Keratinocyte (primary cell): ENCODE results near the gene FGF11. TPM values are rescaled to one million over a fixed set of nuclear protein-coding genes. Genes with fewer than 3 reads are reported as not detected.
"Not testable (repeated sequence)": the region's sequence is repeated elsewhere in the genome, so short reads cannot be mapped to it uniquely, and the experiment has no call there.

Experiments
- DNase-seq: peaks from one replicate; pipeline ENCODE4 v3.0.0-alpha.2; 2011; ENCODE audit warnings: low read depth, missing footprints, low spot score
- FAIRE-seq: peaks from 2 replicates; lab custom pipeline; 2011; peaks lifted over from hg19 to GRCh38; lab: Jason Lieb, UNC
- H2AFZ ChIP-seq: 2 replicates; pipeline ENCODE4 v1.6.0; 2012; ENCODE audit warnings: low read length, control low read depth, inconsistent platforms; ENCODE audit not compliant: control insufficient read depth
- H3K27ac ChIP-seq: 2 replicates; pipeline ENCODE4 v1.5.1; 2011; ENCODE audit warnings: low read length; ENCODE audit not compliant: control insufficient read depth, insufficient read depth
- H3K27me3 ChIP-seq: 3 replicates; pipeline ENCODE4 v1.6.0; 2011; ENCODE audit warnings: low read length; ENCODE audit not compliant: control insufficient read depth, insufficient read depth; ENCODE audit errors: extremely low read depth
- H3K36me3 ChIP-seq, 2 experiments: 2 replicates in 1 of 2; 3 replicates in 1 of 2; pipeline ENCODE4 v1.5.1; 2011; ENCODE audit warnings: low read length in 2 of 2, mild to moderate bottlenecking in 1 of 2; ENCODE audit not compliant: control insufficient read depth in 2 of 2, insufficient read depth in 2 of 2; ENCODE audit errors: extremely low read depth in 1 of 2
- H3K4me1 ChIP-seq: 3 replicates; pipeline ENCODE4 v1.5.1; 2011; ENCODE audit warnings: low read length; ENCODE audit not compliant: control insufficient read depth, insufficient read depth; ENCODE audit errors: extremely low read depth
- H3K4me2 ChIP-seq: 3 replicates; pipeline ENCODE4 v1.6.0; 2011; ENCODE audit warnings: low read depth, low read length; ENCODE audit not compliant: control insufficient read depth, insufficient read depth; ENCODE audit errors: extremely low read depth
- H3K4me3 ChIP-seq, 3 experiments: fragments of 200-600 bp in 1 of 3; sonication (generic) in 1 of 3; 2 replicates in 2 of 3; 3 replicates in 1 of 3; pipeline ENCODE4 v1.5.1; 2011 to 2016; ENCODE audit warnings: low read length in 3 of 3, mild to moderate bottlenecking in 3 of 3, control low read depth in 2 of 3, inconsistent platforms in 1 of 3, low read depth in 1 of 3, mixed read lengths in 1 of 3, mixed run types in 1 of 3, moderate library complexity in 1 of 3; ENCODE audit not compliant: control insufficient read depth in 2 of 3, insufficient read depth in 2 of 3; ENCODE audit errors: extremely low read depth in 1 of 3
- H3K79me2 ChIP-seq: 2 replicates; pipeline ENCODE4 v1.6.0; 2012; ENCODE audit warnings: low read length; ENCODE audit not compliant: control insufficient read depth, insufficient read depth
- H3K9ac ChIP-seq: 3 replicates; pipeline ENCODE4 v1.6.0; 2011; ENCODE audit warnings: low read length; ENCODE audit not compliant: control insufficient read depth, insufficient read depth; ENCODE audit errors: extremely low read depth
- H3K9me1 ChIP-seq: 3 replicates; pipeline ENCODE4 v1.6.0; 2011; ENCODE audit warnings: low read length; ENCODE audit not compliant: control insufficient read depth, insufficient read depth; ENCODE audit errors: extremely low read depth
- H3K9me3 ChIP-seq: 2 replicates; pipeline ENCODE4 v1.5.1; 2012; ENCODE audit warnings: low read depth, low read length; ENCODE audit not compliant: control insufficient read depth
- H4K20me1 ChIP-seq: 3 replicates; pipeline ENCODE4 v1.6.0; 2011; ENCODE audit warnings: low read length; ENCODE audit not compliant: control insufficient read depth, insufficient read depth; ENCODE audit errors: extremely low read depth
- EZH2 ChIP-seq: IDR thresholded peaks from one replicate; pipeline ENCODE4 v1.6.1; 2012; ENCODE audit warnings: inconsistent platforms, mild to moderate bottlenecking, low read length, moderate library complexity
- dilution Hi-C: fragments of 300-500 bp; cut with MboI; formaldehyde crosslinking; loops from one replicate; pipeline ENCODE4 v1.7.0; 2020; ENCODE audit warnings: low sequenced_read_pairs; ENCODE audit not compliant: extremely low pct_ligation_motif_present
- polyA plus RNA-seq, 5 experiments: library from polyadenylated mRNA; depleted of rRNA in 3 of 5; stranded (reverse) in 3 of 5; stranded (forward) in 1 of 5; unstranded in 1 of 5; fragments of >200 nt; gene quantifications; 1 replicate in 1 of 5; 2 replicates in 3 of 5; 3 replicates in 1 of 5; pipeline versions ENCODE4 v1.2.1 to v1.2.3, GENCODE V29; 2011 to 2012; ENCODE audit warnings: missing spikeins in 2 of 5, low read depth in 1 of 5, low replicate concordance in 1 of 5
- TF ChIP-seq, protein P1 (sequence below), 3 experiments: IDR thresholded peaks in 1 of 3; conservative IDR thresholded peaks in 1 of 3; optimal IDR thresholded peaks in 1 of 3; 2 replicates in 2 of 3; 3 replicates in 1 of 3; pipeline versions ENCODE3 to v1.5.1; 2011; ENCODE audit warnings: low read length in 3 of 3, mild to moderate bottlenecking in 3 of 3, moderate library complexity in 2 of 3, control low read depth in 1 of 3, inconsistent platforms in 1 of 3; ENCODE audit not compliant: insufficient read depth in 2 of 3; ENCODE audit errors: extremely low read depth in 1 of 3

The FGF11 gene
- polyA plus RNA-seq, 1 donor (not counting 4 experiments of a cell fraction or from before 2014, with no cell fraction given) = 30.4 TPM

DNA sequence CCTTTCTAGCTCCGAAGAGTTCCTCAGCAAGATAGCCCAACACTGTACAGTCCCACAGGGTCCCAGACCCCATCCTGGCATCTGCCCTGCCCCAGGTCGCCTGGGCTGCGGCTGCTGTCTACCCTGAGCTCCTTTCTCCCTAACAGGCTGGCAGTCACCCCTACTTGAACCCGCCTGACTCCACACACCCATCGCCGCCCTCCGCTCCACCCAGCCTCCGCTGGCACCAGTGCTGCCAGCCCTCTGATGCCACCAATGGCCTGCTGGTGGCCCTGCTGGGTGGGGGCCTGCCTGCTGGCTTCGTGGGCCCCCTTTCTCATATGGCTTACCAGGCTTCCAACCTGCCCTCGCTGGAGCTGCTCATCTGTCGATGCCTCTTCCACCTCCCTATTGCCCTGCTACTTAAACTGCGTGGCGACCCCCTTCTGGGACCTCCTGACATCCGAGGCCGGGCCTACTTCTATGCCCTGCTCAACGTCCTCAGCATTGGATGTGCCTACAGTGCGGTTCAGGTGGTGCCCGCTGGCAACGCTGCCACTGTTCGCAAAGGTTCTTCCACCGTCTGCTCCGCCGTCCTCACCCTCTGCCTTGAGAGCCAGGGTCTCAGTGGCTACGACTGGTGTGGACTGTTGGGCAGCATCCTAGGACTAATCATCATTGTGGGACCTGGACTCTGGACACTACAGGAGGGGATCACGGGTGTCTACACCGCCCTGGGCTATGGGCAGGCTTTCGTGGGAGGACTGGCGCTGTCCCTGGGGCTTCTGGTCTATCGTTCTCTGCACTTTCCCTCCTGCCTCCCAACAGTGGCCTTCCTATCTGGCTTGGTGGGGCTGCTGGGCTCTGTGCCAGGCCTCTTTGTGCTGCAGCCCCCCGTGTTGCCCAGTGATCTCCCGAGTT is 42.8 kb downstream of the FGF11 start:
- H3K27me3 ChIP-seq, H3K4me2 ChIP-seq, DNase-seq, dilution Hi-C loops, H2AFZ ChIP-seq, H3K9me1 ChIP-seq, H3K9ac ChIP-seq, H3K27ac ChIP-seq, H3K4me3 ChIP-seq, FAIRE-seq, H3K36me3 ChIP-seq, H4K20me1 ChIP-seq, H3K9me3 ChIP-seq: not testable (repeated sequence)
- Histone ChIP-seq H3K4me1 (peaks cover 34% of the 10 kb centered on the region), H3K79me2 (peaks cover 49% of the 10 kb centered on the region)

DNA sequence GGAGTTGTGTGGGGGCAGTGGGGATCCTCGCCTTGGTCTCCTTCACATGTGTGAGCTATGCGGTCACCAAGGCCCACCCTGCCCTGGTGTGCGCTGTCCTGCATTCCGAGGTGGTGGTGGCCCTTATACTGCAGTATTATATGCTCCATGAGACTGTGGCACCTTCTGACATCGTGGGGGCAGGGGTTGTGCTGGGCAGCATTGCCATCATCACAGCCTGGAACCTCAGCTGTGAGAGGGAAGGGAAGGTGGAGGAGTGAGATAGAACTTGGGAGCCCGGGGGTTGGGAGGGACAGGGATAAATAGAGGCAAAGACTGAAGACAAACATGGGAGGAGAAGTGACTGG is 43.4 kb downstream of the FGF11 start:
- H3K4me2 ChIP-seq = peak overlapping the region; percentile 91
- H3K27me3 ChIP-seq, FAIRE-seq, H3K27ac ChIP-seq, H3K9me1 ChIP-seq, H2AFZ ChIP-seq, H3K9me3 ChIP-seq, H4K20me1 ChIP-seq, H3K4me3 ChIP-seq, H3K36me3 ChIP-seq, dilution Hi-C loops, DNase-seq: not testable (repeated sequence)
- H3K9ac ChIP-seq = peak overlapping the region; percentile 98
- peaks cover 49% of the 10 kb centered on the region for H3K79me2 ChIP-seq
- peaks cover 32% of the 10 kb centered on the region for H3K4me1 ChIP-seq

DNA sequence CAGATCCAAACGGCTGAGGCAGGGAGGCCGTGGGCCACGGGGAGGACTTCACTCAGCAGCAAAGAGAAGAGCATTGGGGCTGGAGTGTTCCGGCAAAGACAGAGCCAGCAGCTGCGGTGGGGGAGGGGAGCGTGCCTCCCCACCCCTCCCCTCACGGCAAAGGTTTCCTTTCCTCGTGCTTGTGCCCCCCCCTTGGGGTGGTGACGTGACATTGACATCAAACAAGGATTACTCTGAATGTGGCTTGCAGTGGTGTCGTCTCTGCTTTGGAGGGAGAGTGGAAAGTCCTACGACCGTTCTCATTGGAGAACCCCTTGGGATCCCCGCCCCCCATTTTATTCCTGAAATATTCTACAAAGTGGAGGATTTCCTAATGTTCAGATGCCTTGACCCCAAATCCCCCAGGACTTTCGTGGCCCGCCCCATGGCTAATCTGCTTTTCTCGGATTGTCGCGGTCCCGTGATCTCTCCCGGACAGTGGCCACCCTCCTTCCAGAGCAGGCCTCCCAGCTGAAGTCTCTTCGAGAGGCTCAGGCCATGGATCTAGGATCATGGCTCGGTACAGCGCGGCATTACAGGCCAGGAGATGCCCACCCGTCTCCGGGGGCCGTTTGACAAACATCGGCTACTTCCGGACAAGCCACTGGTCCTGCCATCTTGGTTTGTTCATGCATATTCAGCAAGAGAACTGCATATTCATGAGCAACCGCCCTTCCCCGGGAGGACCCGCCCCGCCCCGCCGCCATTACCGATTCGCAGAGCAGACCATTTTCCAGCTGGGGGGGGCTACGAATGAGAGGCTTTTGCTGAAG is 44.1 kb downstream of the FGF11 start:
- dilution Hi-C loops = no loop called here
- H3K27me3 ChIP-seq = no peaks in the 10 kb centered on the region
- H3K27ac ChIP-seq = peak overlapping the region; percentile 98
- no peaks in the 10 kb centered on the region for H3K9me1 ChIP-seq
- no peaks in the 10 kb centered on the region for H3K9me3 ChIP-seq
- peaks cover 49% of the 10 kb centered on the region for H3K79me2 ChIP-seq
- H3K4me3 ChIP-seq = peak overlapping the region; percentile 77 to 91 (median 90)
- DNase-seq (no peak), FAIRE-seq (peak; percentile 20)
- H3K4me1 ChIP-seq = peaks cover 28% of the 10 kb centered on the region
- H3K9ac ChIP-seq = peak overlapping the region; percentile 98
- H2AFZ ChIP-seq = peak overlapping the region; percentile 93
- H3K36me3 ChIP-seq = peaks cover 0 to 1% of the 10 kb centered on the region in 2 experiments
- H4K20me1 ChIP-seq = peaks cover 5% of the 10 kb centered on the region
- H3K4me2 ChIP-seq = peak overlapping the region; percentile 91
- TF ChIP-seq, protein P1, sequence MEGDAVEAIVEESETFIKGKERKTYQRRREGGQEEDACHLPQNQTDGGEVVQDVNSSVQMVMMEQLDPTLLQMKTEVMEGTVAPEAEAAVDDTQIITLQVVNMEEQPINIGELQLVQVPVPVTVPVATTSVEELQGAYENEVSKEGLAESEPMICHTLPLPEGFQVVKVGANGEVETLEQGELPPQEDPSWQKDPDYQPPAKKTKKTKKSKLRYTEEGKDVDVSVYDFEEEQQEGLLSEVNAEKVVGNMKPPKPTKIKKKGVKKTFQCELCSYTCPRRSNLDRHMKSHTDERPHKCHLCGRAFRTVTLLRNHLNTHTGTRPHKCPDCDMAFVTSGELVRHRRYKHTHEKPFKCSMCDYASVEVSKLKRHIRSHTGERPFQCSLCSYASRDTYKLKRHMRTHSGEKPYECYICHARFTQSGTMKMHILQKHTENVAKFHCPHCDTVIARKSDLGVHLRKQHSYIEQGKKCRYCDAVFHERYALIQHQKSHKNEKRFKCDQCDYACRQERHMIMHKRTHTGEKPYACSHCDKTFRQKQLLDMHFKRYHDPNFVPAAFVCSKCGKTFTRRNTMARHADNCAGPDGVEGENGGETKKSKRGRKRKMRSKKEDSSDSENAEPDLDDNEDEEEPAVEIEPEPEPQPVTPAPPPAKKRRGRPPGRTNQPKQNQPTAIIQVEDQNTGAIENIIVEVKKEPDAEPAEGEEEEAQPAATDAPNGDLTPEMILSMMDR (optimal IDR thresholded peaks at IDR 0.05 in 1 of 3, IDR thresholded peaks at IDR 0.05 in 1 of 3, conservative IDR thresholded peaks at IDR 0.05 in 1 of 3; ENCODE audit: extremely low read depth in 1 of 3, insufficient read depth in 2 of 3, low read length in 3 of 3) = peak in 1 of 3 experiments; percentile 25
- TF ChIP-seq EZH2 = no peak
